SK-N-SH (cell line): ENCODE measurements around the gene ZNF692. TPM values are rescaled to one million over a fixed set of nuclear protein-coding genes. Genes with fewer than 3 reads are reported as not detected.

Experiments
- CTCF ChIA-PET: fragments of 300-600, 350-600 bp; formaldehyde crosslinking; extraction: SDS; loops from one replicate; lab custom pipeline; 2021; lab: Yijun Ruan, JAX
- POLR2A ChIA-PET: fragments of 350-600 bp; sonication (Branson Sonifier 250); formaldehyde crosslinking; extraction: SDS; loops from one replicate; lab custom pipeline; 2020; ENCODE audit warnings: antibody characterized with exemption, inconsistent platforms; lab: Yijun Ruan, JAX
- DNase-seq: peaks from one replicate; pipeline ENCODE4 v3.0.0; 2012
- H2AFZ ChIP-seq: fragments of 200-600 bp; sonication (generic); 2 replicates; pipeline ENCODE4 v1.8.1; 2016; ENCODE audit warnings: antibody characterized with exemption, mild to moderate bottlenecking, low read depth
- H3F3A ChIP-seq: fragments of 200-600 bp; sonication (generic); replicated peaks from 2 replicates; pipeline ENCODE3; 2016; ENCODE audit warnings: antibody characterized with exemption, mild to moderate bottlenecking; ENCODE audit not compliant: insufficient read depth
- H3K27ac ChIP-seq, 2 experiments: fragments of 200-500 bp in 1 of 2; fragments of 200-600 bp in 1 of 2; sonication (Bioruptor generic) in 1 of 2; sonication (generic), shearing (Covaris generic) in 1 of 2; 2 replicates each; pipeline versions ENCODE4 v1.5.1 to v1.6.1; 2014 to 2016; ENCODE audit warnings: low read depth in 2 of 2, inconsistent platforms in 1 of 2, low read length in 1 of 2, mild to moderate bottlenecking in 1 of 2, mixed read lengths in 1 of 2
- H3K27me3 ChIP-seq: fragments of 200-600 bp; sonication (generic), shearing (Covaris generic); 2 replicates; pipeline ENCODE4 v1.6.1; 2016; ENCODE audit warnings: mixed run types; ENCODE audit not compliant: insufficient read depth
- H3K36me3 ChIP-seq, 2 experiments: fragments of 200-500 bp in 1 of 2; fragments of 200-600 bp in 1 of 2; sonication (Bioruptor generic) in 1 of 2; sonication (generic) in 1 of 2; replicated peaks in 1 of 2; 2 replicates each; pipeline versions ENCODE3 to v1.5.1; 2014 to 2016; ENCODE audit warnings: low read length in 1 of 2, mild to moderate bottlenecking in 1 of 2; ENCODE audit not compliant: insufficient read depth in 2 of 2, control insufficient read depth in 1 of 2
- H3K4me1 ChIP-seq, 2 experiments: fragments of 200-500 bp in 1 of 2; fragments of 200-600 bp in 1 of 2; sonication (Bioruptor generic) in 1 of 2; sonication (generic), shearing (Covaris generic) in 1 of 2; 2 replicates each; pipeline versions ENCODE4 v1.5.1 to v1.6.1; 2014 to 2016; ENCODE audit warnings: low read depth in 1 of 2, low read length in 1 of 2, mixed run types in 1 of 2; ENCODE audit not compliant: insufficient read depth in 2 of 2, control insufficient read depth in 1 of 2
- H3K4me2 ChIP-seq: fragments of 200-600 bp; sonication (generic), shearing (Covaris generic); 2 replicates; pipeline ENCODE4 v1.6.1; 2017; ENCODE audit warnings: mixed run types
- H3K4me3 ChIP-seq, 2 experiments: fragments of 200-500 bp in 1 of 2; fragments of 200-600 bp in 1 of 2; sonication (Bioruptor generic) in 1 of 2; sonication (generic), shearing (Covaris generic) in 1 of 2; 2 replicates each; pipeline versions ENCODE4 v1.5.1 to v1.8.1; 2014 to 2016; ENCODE audit warnings: low read depth in 2 of 2, inconsistent platforms in 1 of 2, low read length in 1 of 2, mild to moderate bottlenecking in 1 of 2, mixed read lengths in 1 of 2, moderate library complexity in 1 of 2
- H3K79me2 ChIP-seq: fragments of 200-600 bp; sonication (generic); 2 replicates; pipeline ENCODE4 v1.8.1; 2017; ENCODE audit warnings: mild to moderate bottlenecking; ENCODE audit not compliant: insufficient read depth
- H3K9ac ChIP-seq: fragments of 200-600 bp; sonication (generic); 2 replicates; pipeline ENCODE4 v1.6.1; 2017; ENCODE audit warnings: mixed run types
- H3K9me2 ChIP-seq: fragments of 200-600 bp; sonication (generic); 2 replicates; pipeline ENCODE4 v1.6.1; 2017; ENCODE audit warnings: mixed run types
- H3K9me3 ChIP-seq: fragments of 200-600 bp; sonication (generic); 2 replicates; pipeline ENCODE4 v1.6.1; 2017; ENCODE audit warnings: mixed run types, mild to moderate bottlenecking, moderate library complexity
- H4K20me1 ChIP-seq: fragments of 200-600 bp; sonication (generic); 2 replicates; pipeline ENCODE4 v1.6.1; 2017; ENCODE audit warnings: mild to moderate bottlenecking, mixed run types; ENCODE audit not compliant: insufficient read depth
- CTCF ChIP-seq: fragments of 200-600 bp; sonication (generic); IDR thresholded peaks from 2 replicates; pipeline ENCODE4 v1.6.1; 2017; ENCODE audit warnings: antibody characterized with exemption, mild to moderate bottlenecking, moderate library complexity
- EP300 ChIP-seq, 2 experiments: IDR thresholded peaks; 2 replicates each; pipeline versions ENCODE4 v1.4.0 to v1.6.1; 2012; ENCODE audit warnings: borderline replicate concordance in 1 of 2, low read depth in 1 of 2, low read length in 1 of 2
- EZH2phosphoT487 ChIP-seq: fragments of 200-600 bp; sonication (generic); IDR thresholded peaks from 2 replicates; pipeline ENCODE4 v1.6.1; 2017; ENCODE audit warnings: low read depth, mixed run types, mild to moderate bottlenecking, antibody characterized with exemption, moderate library complexity, borderline replicate concordance
- JUND ChIP-seq: IDR thresholded peaks from 2 replicates; pipeline ENCODE4 v1.4.0; 2012
- MEF2A ChIP-seq: IDR thresholded peaks from 2 replicates; pipeline ENCODE4 v1.4.0; 2012; ENCODE audit warnings: low read depth, borderline replicate concordance
- NFIC ChIP-seq: IDR thresholded peaks from 2 replicates; pipeline ENCODE4 v1.4.0; 2012; ENCODE audit warnings: borderline replicate concordance
- RAD21 ChIP-seq: IDR thresholded peaks from 2 replicates; pipeline ENCODE4 v1.6.1; 2012; ENCODE audit warnings: mild to moderate bottlenecking, low read length
- RXRA ChIP-seq: IDR thresholded peaks from 2 replicates; pipeline ENCODE4 v1.4.0; 2012; ENCODE audit warnings: low read depth, mild to moderate bottlenecking, borderline replicate concordance
- SIN3A ChIP-seq: IDR thresholded peaks from 2 replicates; pipeline ENCODE4 v1.6.1; 2012; ENCODE audit warnings: low read depth, mild to moderate bottlenecking, low read length, moderate library complexity, borderline replicate concordance
- TAF1 ChIP-seq: IDR thresholded peaks from 2 replicates; pipeline ENCODE4 v1.6.1; 2012; ENCODE audit warnings: low read depth, mild to moderate bottlenecking, low read length, moderate library complexity, borderline replicate concordance
- USF1 ChIP-seq: IDR thresholded peaks from 2 replicates; pipeline ENCODE4 v1.4.0; 2012; ENCODE audit warnings: low read depth, borderline replicate concordance
- USF2 ChIP-seq: fragments of 150-350 bp; IDR thresholded peaks from 2 replicates; pipeline ENCODE4 v1.6.1; 2017; ENCODE audit warnings: antibody characterized with exemption, low read length, low read depth, borderline replicate concordance
- YY1 ChIP-seq: IDR thresholded peaks from 2 replicates; pipeline ENCODE4 v1.4.0; 2012; ENCODE audit warnings: low read depth, mild to moderate bottlenecking
- WGBS: methylation state at CpG from one replicate; pipeline ENCODE4 v1.1.6; 2017; ENCODE audit warnings: low lambda C conversion rate; 5-methylcytosine and 5-hydroxymethylcytosine counted together
- polyA plus RNA-seq, 3 experiments: library from polyadenylated mRNA; depleted of rRNA; stranded (reverse); fragments of >200 nt; gene quantifications; 2 replicates each; pipeline ENCODE4 v1.2.3, GENCODE V29; 2012

ZNF692 gene
- polyA plus RNA-seq, 1 of the 3 experiments (the other 2 are of a cell fraction) = 47.0 TPM

GRCh38 chr1:248852481-248853405 lies 6.1 kb downstream of the ZNF692 start:
- no peak for DNase-seq
- WGBS = 93% methylated on average over 7 of the region's 7 CpGs
- no peak overlapping the region for H2AFZ ChIP-seq

More at GRCh38 chr1:248852481-248853405, 6.1 kb downstream of the ZNF692 start:
- TF ChIP-seq TAF1 (no peak), RAD21 (no peak), SIN3A (no peak), EP300 (IDR thresholded peaks at IDR 0.05; ENCODE audit: borderline replicate concordance in 1 of 2, low read depth in 1 of 2, low read length in 1 of 2) (no peak), NFIC (no peak), MEF2A (no peak), YY1 (no peak), EZH2phosphoT487 (no peak), JUND (no peak), CTCF (no peak), USF2 (no peak), RXRA (no peak), USF1 (no peak)
- Histone ChIP-seq H3K9me3 (no peaks in the 10 kb centered on the region), H3K27ac (no peak overlapping the region), H3K36me3 (peaks cover 12 to 54% of the 10 kb centered on the region in 2 experiments), H3K9me2 (no peaks in the 10 kb centered on the region), H3K4me1 (peaks cover 7 to 8% of the 10 kb centered on the region in 2 experiments; a peak in 2 of 4 replicates), H3K27me3 (no peaks in the 10 kb centered on the region), H3K4me2 (no peak overlapping the region), H4K20me1 (no peaks in the 10 kb centered on the region), H3F3A (no peaks in the 10 kb centered on the region), H3K9ac (no peak overlapping the region), H3K4me3 (no peak overlapping the region), H3K79me2 (peaks cover 2% of the 10 kb centered on the region; the same call in 1 of the 2 replicates)
- CTCF ChIA-PET = interaction anchor here (1.0 to 1.4 kb wide), 3 partner anchors 10 to 51 kb away, joined by 3 to 5 read pairs (median 4); no protein-coding TSS in a partner anchor
- POLR2A ChIA-PET = no interaction called here
